ENCODE data around the gene B3GNT7. TPM values are rescaled to one million over a fixed set of nuclear protein-coding genes. Genes with fewer than 3 reads are reported as not detected.

Gene B3GNT7
- total RNA-seq, 2 donors from 2014 or later = 13.0 to 32.3 TPM

DNA sequence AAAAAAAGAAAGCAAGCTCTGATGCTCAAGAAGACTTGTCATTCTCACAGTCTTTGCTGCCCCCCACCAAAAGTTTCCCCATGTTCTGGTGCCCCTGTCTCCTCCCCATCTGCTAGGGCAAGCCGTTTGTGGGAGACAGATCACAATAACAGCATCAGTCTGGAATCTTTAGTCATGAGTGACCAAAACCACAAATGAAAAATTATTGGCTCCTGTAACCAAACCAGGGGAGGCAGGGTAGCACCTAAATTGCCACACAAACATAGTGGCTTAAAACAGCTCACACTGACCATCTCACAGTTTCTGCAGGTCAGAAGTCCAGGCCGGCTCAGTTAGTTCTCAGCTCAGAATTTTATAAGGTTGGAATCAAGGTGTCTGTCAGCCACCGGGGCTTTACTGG lies 9.1 kb upstream of the B3GNT7 start:
- peaks cover 17% of the 10 kb centered on the region for H3K9me3 Mint-ChIP-seq
- 83 to 92% methylated on average over 3 of the region's 3 CpGs for WGBS, 2 experiments (ENCODE audit: insufficient coverage in 1 of 2, insufficient read length in 1 of 2)
- no peaks in the 10 kb centered on the region for H3K36me3 Mint-ChIP-seq (ENCODE audit: low read depth)
- TF ChIP-seq, protein P1, sequence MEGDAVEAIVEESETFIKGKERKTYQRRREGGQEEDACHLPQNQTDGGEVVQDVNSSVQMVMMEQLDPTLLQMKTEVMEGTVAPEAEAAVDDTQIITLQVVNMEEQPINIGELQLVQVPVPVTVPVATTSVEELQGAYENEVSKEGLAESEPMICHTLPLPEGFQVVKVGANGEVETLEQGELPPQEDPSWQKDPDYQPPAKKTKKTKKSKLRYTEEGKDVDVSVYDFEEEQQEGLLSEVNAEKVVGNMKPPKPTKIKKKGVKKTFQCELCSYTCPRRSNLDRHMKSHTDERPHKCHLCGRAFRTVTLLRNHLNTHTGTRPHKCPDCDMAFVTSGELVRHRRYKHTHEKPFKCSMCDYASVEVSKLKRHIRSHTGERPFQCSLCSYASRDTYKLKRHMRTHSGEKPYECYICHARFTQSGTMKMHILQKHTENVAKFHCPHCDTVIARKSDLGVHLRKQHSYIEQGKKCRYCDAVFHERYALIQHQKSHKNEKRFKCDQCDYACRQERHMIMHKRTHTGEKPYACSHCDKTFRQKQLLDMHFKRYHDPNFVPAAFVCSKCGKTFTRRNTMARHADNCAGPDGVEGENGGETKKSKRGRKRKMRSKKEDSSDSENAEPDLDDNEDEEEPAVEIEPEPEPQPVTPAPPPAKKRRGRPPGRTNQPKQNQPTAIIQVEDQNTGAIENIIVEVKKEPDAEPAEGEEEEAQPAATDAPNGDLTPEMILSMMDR (conservative IDR thresholded peaks at IDR 0.05) = no peak
- H3K9me3 ChIP-seq (ENCODE audit: control insufficient read depth, low read length) = peaks cover 11% of the 10 kb centered on the region
- no peak overlapping the region for H3K4me3 ChIP-seq (ENCODE audit: low read length)
- no peak overlapping the region for H3K9ac ChIP-seq (ENCODE audit: extremely low read depth, low read length, poor library complexity, severe bottlenecking)
- no peaks in the 10 kb centered on the region for H3K27me3 Mint-ChIP-seq (ENCODE audit: insufficient read depth)
- no peak overlapping the region for H3K27ac ChIP-seq (ENCODE audit: low read depth, low read length)
- no peaks in the 10 kb centered on the region for H3K27me3 ChIP-seq (ENCODE audit: control insufficient read depth, insufficient read depth, low read length, poor library complexity, severe bottlenecking)
- no peaks in the 10 kb centered on the region for H3K36me3 ChIP-seq (ENCODE audit: control insufficient read depth, insufficient read depth, low read length)
- no peak overlapping the region for H3K4me3 Mint-ChIP-seq
- H3K4me1 Mint-ChIP-seq = no peaks in the 10 kb centered on the region
- DNase-seq = no peak
- no peaks in the 10 kb centered on the region for H3K4me1 ChIP-seq (ENCODE audit: control insufficient read depth, insufficient read depth, low read length)
- H3K27ac Mint-ChIP-seq = no peak overlapping the region

DNA sequence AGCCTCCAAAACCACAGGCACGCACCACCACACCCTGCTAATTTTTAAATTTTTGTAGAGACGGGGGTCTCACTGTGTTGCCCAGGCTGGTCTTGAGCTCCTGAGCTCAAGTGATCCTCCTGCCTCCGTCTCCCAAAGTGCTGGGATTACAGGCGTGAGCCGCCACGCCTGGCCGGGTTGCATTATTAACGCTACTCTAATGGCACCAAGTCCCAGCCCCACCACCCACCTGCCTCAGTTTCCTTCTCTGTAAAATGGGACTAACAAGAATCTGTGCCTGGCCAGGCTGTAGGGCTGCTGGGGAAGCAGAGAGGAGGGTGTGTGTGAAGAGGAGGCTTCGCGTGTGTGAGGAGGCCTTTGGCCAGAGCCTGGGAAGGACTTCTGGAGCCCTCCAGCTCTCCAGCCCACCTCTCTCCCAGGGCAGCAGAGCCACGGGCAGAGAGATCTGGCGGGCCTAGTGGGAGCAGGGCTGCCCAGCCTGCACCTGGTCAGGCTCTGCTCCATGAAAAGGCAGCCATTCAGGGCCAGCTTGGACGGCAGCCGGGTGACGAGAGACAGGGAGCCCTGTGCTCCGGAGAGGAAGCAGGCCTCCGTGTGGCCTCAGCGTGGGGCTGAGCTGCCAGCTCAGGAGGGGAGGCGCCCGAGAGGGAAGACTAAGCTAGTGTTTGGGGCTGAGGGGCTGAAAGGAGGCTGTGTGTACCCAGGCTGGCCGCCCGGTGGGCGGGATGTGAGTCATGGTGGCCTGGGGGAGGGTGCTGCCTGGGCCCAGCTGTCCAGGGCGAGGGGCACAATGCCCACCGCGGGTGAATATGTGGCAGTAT lies 7.4 kb upstream of the B3GNT7 start:
- peaks cover 5% of the 10 kb centered on the region for H3K4me1 Mint-ChIP-seq
- peak; percentile 74 for DNase-seq
- no peak overlapping the region for H3K27ac Mint-ChIP-seq
- no peak overlapping the region for H3K4me3 ChIP-seq (ENCODE audit: low read length)
- no peaks in the 10 kb centered on the region for H3K4me1 ChIP-seq (ENCODE audit: control insufficient read depth, insufficient read depth, low read length)
- TF ChIP-seq, protein P1 (conservative IDR thresholded peaks at IDR 0.05) = no peak
- WGBS, 2 experiments (ENCODE audit: insufficient coverage in 1 of 2, insufficient read length in 1 of 2) = 88 to 90% methylated on average over 11 to 26 of the region's 26 CpGs
- H3K36me3 Mint-ChIP-seq (ENCODE audit: low read depth) = no peaks in the 10 kb centered on the region
- peaks cover 17% of the 10 kb centered on the region for H3K9me3 Mint-ChIP-seq
- no peak overlapping the region for H3K4me3 Mint-ChIP-seq
- H3K36me3 ChIP-seq (ENCODE audit: control insufficient read depth, insufficient read depth, low read length) = no peaks in the 10 kb centered on the region
- no peak overlapping the region for H3K27ac ChIP-seq (ENCODE audit: low read depth, low read length)
- H3K27me3 ChIP-seq (ENCODE audit: control insufficient read depth, insufficient read depth, low read length, poor library complexity, severe bottlenecking) = no peaks in the 10 kb centered on the region
- peaks cover 11% of the 10 kb centered on the region for H3K9me3 ChIP-seq (ENCODE audit: control insufficient read depth, low read length)
- no peaks in the 10 kb centered on the region for H3K27me3 Mint-ChIP-seq (ENCODE audit: insufficient read depth)
- no peak overlapping the region for H3K9ac ChIP-seq (ENCODE audit: extremely low read depth, low read length, poor library complexity, severe bottlenecking)

DNA sequence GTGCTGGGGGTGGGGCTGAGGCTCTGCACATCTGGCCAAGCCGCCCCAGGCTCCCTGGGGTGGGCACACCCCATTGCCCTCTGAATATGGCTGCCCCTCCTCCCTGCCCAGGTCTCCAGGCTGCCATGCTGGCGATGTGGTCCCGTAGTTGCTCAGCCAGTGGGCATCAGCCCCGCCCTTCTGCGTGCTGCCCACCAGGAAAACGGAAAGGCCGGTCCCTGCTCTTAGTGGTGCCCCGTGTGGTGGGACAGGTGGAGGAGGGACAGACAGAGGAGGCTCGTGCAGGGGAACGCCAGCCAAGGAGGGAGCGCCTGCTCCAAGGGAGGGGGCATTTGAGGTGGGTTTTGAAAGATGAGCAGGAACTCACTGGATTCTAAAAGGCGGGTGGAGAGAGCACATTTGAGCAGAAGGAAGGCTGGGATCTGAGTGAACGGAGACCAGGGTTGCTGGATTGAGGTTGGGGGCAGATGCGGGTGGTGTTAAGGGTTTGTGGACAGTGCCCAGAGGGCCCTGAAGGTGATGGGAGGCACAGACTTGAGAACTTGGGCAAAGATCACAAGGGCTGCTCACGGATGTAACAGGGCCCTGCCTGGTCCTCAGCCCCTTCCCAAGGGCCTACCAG lies 6.7 kb upstream of the B3GNT7 start:
- Histone ChIP-seq H3K9me3 (ENCODE audit: control insufficient read depth, low read length) (peaks cover 11% of the 10 kb centered on the region), H3K9ac (ENCODE audit: extremely low read depth, low read length, poor library complexity, severe bottlenecking) (no peak overlapping the region), H3K27me3 (ENCODE audit: control insufficient read depth, insufficient read depth, low read length, poor library complexity, severe bottlenecking) (no peaks in the 10 kb centered on the region), H3K27ac (ENCODE audit: low read depth, low read length) (no peak overlapping the region), H3K4me1 (ENCODE audit: control insufficient read depth, insufficient read depth, low read length) (no peaks in the 10 kb centered on the region), H3K36me3 (ENCODE audit: control insufficient read depth, insufficient read depth, low read length) (no peaks in the 10 kb centered on the region), H3K4me3 (ENCODE audit: low read length) (no peak overlapping the region)
- no peaks in the 10 kb centered on the region for H3K27me3 Mint-ChIP-seq (ENCODE audit: insufficient read depth)
- H3K4me3 Mint-ChIP-seq = no peak overlapping the region
- peaks cover 17% of the 10 kb centered on the region for H3K9me3 Mint-ChIP-seq
- H3K27ac Mint-ChIP-seq = no peak overlapping the region
- WGBS, 2 experiments (ENCODE audit: insufficient coverage in 1 of 2, insufficient read length in 1 of 2) = 87 to 90% methylated on average over 8 to 15 of the region's 15 CpGs
- no peaks in the 10 kb centered on the region for H3K36me3 Mint-ChIP-seq (ENCODE audit: low read depth)
- DNase-seq = no peak
- TF ChIP-seq, protein P1 (conservative IDR thresholded peaks at IDR 0.05) = no peak
- H3K4me1 Mint-ChIP-seq = peaks cover 8% of the 10 kb centered on the region
